ENCODE measurements around the gene CAV1.

CAV1 gene

DNA sequence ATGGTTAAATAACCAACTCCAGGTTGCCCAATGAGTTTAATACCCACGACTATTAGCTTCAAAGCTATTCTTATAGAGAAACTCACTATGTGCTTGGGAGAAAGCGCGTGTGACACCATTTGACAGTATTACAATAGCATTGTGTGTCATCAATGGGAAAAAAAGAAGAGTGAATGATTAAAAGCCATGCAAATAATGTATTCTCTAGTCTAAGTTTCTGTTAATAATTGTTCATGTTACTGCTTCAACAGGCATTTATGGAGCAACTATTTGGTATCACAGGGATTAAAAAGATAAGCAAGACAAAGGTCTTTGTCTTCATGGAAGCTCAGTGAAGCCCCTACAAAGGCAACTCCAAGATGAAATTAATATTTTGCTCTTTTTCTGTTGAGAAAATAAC lies 47.2 kb downstream of the CAV1 start:
- H3K36me3 ChIP-seq (replicated peaks), result no peaks in the 10 kb centered on the region
- TF ChIP-seq, protein P1, sequence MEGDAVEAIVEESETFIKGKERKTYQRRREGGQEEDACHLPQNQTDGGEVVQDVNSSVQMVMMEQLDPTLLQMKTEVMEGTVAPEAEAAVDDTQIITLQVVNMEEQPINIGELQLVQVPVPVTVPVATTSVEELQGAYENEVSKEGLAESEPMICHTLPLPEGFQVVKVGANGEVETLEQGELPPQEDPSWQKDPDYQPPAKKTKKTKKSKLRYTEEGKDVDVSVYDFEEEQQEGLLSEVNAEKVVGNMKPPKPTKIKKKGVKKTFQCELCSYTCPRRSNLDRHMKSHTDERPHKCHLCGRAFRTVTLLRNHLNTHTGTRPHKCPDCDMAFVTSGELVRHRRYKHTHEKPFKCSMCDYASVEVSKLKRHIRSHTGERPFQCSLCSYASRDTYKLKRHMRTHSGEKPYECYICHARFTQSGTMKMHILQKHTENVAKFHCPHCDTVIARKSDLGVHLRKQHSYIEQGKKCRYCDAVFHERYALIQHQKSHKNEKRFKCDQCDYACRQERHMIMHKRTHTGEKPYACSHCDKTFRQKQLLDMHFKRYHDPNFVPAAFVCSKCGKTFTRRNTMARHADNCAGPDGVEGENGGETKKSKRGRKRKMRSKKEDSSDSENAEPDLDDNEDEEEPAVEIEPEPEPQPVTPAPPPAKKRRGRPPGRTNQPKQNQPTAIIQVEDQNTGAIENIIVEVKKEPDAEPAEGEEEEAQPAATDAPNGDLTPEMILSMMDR (IDR thresholded peaks at IDR 0.05; ENCODE audit: low read depth, low read length, missing control alignments), result no peak
- H3K27me3 ChIP-seq (replicated peaks), result no peaks in the 10 kb centered on the region
- in situ Hi-C loops (cut with HindIII; ENCODE audit: low pct_ligation_motif_present, low sequenced_read_pairs), result no loop called here
- H3K27ac ChIP-seq, result no peak overlapping the region
- H3K4me3 ChIP-seq (ENCODE audit: low read depth, low read length), result no peak overlapping the region
- DNase-seq, result no peak

DNA sequence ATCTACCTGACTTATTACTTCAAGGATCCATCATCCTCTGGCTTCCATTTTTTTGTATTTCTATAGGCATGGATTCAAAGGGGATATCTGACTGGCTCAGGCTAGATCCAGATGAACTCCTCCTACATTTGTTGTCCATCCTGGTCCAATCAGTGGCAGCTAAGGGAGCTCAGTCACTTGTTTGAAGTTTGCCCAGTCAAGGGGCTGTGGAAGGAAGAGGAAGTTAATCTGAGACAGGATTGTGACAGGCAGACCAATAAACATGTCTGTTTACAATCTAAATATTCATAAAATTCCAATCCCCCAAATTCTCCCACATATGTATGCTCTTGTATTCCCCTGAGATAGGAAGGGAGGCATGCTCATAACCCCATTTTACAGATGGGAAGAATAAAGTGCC lies 48.7 kb downstream of the CAV1 start:
- in situ Hi-C loops (cut with HindIII; ENCODE audit: low pct_ligation_motif_present, low sequenced_read_pairs), result no loop called here
- Histone ChIP-seq H3K4me3 (ENCODE audit: low read depth, low read length) (no peak overlapping the region), H3K27me3 (replicated peaks) (no peaks in the 10 kb centered on the region), H3K36me3 (replicated peaks) (no peaks in the 10 kb centered on the region), H3K27ac (no peak overlapping the region)
- no peak for DNase-seq
- TF ChIP-seq, protein P1 (IDR thresholded peaks at IDR 0.05; ENCODE audit: low read depth, low read length, missing control alignments), result no peak

DNA sequence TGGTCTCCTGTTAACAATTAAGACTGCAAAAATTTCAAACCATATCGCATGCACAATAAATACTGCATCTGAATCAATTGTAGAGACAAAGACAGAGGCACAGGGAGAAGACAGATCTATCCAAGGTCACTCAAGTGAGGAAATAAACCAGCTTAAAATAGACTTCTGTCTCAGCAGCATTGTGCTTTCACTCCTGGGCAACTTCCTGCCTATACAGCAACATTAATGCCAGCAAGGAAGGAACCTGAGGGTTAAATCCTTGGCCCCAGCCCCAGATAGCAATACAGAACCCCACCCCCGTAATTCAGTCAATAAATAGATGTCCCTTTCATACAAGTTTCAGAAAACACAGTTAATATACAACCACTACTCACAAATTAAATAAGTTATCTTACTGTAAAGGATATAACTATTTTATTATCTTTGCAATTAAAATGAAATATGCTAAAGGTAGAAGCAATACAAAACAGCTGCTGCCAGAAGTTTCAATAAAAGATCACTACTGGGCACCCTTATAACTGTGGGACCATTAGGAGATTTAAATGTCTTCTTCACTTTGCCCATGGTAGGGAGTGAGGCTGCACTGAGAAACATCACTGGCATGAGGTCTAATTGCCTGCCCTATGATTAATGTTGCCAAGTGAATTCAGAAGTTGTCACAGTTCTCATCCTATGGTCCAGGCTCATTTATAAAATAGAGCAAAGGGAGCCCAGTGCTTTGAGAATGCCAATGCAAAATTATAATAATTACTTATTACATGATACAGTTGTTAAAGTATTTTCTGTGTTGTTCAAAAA lies 49.4 kb downstream of the CAV1 start:
- no peak overlapping the region for H3K4me3 ChIP-seq (ENCODE audit: low read depth, low read length)
- H3K27me3 ChIP-seq (replicated peaks), result no peaks in the 10 kb centered on the region
- in situ Hi-C loops (cut with HindIII; ENCODE audit: low pct_ligation_motif_present, low sequenced_read_pairs), result no loop called here
- no peaks in the 10 kb centered on the region for H3K36me3 ChIP-seq (replicated peaks)
- TF ChIP-seq, protein P1 (IDR thresholded peaks at IDR 0.05; ENCODE audit: low read depth, low read length, missing control alignments), result no peak
- no peak overlapping the region for H3K27ac ChIP-seq
- DNase-seq, result no peak

DNA sequence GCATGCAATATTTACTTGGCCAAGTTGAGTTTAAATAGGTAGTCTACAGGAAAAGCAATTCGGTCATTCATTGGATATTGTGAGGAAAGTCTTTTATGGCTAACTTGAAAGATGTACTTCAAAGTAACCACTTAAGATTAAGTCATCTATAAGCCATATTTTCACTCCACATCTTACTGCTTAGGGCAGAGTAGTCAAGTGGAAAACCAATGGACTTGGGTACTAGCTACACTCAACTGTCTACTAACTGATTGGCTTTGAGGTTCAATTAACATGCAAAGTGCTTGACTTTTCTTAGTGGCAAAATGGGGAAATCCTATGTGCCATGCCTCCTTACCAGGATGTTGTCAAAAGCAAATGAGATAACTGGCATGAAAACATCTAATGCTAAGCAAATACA lies 51.0 kb downstream of the CAV1 start:
- in situ Hi-C loops (cut with HindIII; ENCODE audit: low pct_ligation_motif_present, low sequenced_read_pairs), result loop anchor here (25.0 kb wide), 1 partner anchor 314 kb away; no protein-coding TSS in a partner anchor
- Histone ChIP-seq H3K36me3 (replicated peaks) (no peaks in the 10 kb centered on the region), H3K4me3 (ENCODE audit: low read depth, low read length) (no peak overlapping the region), H3K27ac (no peak overlapping the region), H3K27me3 (replicated peaks) (no peaks in the 10 kb centered on the region)
- TF ChIP-seq, protein P1 (IDR thresholded peaks at IDR 0.05; ENCODE audit: low read depth, low read length, missing control alignments), result no peak
- no peak for DNase-seq

DNA sequence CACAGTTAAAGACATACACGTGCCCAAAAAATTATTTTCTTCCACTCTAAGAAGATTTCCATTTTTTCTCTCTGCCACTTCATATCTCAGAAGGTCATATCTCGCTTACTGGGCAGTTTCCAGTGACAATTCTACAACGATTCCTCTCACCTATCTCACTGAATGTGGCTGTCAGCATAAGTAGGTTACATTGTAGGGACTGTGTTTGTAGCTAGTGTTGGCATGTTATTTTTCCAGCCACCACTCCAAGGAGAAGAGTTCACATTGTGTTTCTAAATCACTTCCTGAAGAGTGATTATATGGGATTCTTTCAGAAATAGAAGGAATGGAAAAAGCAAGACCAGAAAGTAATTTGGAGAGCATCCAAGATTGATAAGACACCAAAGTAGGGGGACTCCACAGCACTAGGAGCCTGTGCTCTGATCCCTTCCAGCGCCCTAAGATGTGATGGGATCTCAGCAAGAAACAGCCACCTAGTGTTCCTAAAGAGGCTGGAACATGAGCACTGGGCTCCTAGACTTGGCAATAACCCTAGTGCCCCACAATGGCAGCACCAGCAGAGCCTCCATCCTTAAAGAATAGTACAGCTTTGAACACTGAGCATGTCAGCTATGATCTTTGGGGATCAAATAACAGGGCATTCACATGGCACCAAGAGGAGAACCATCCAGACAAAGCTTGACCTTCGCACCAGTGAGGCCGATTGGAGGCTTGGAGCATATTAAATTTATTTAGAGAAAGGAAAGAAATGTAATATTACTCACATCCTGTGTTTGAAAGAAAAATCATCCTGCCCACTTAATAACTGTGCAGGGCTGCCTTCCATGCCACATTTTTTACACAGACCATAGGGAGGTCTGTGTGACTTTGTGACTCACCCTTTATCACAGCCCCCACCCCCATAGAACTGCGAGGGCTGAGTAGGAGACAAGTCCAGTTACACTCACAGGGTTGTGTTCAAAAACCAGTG lies 51.8 kb downstream of the CAV1 start:
- H3K4me3 ChIP-seq (ENCODE audit: low read depth, low read length), result no peak overlapping the region
- TF ChIP-seq, protein P1 (IDR thresholded peaks at IDR 0.05; ENCODE audit: low read depth, low read length, missing control alignments), result peak; percentile 22
- in situ Hi-C loops (cut with HindIII; ENCODE audit: low pct_ligation_motif_present, low sequenced_read_pairs), result loop anchor here (25.0 kb wide), 1 partner anchor 314 kb away; no protein-coding TSS in a partner anchor
- H3K36me3 ChIP-seq (replicated peaks), result no peaks in the 10 kb centered on the region
- DNase-seq, result peak; percentile 93
- H3K27me3 ChIP-seq (replicated peaks), result no peaks in the 10 kb centered on the region
- H3K27ac ChIP-seq, result peak overlapping the region; percentile 73

Measured in brain microvascular endothelial cell (primary cell).